ENCODE results near the gene RGR. TPM values are rescaled to one million over a fixed set of nuclear protein-coding genes. Genes with fewer than 3 reads are reported as not detected.

RGR gene
- total RNA-seq, 1 experiment from 2014 or later: not detected

- no peaks in the 10 kb centered on the region for H3K4me1 ChIP-seq (ENCODE audit: control insufficient read depth in 1 of 2, insufficient read depth in 2 of 2, low read length in 2 of 2)
- no peaks in the 10 kb centered on the region for H3K9me3 ChIP-seq (ENCODE audit: control insufficient read depth in 1 of 2, insufficient read depth in 1 of 2, low read depth in 1 of 2, low read length in 2 of 2)
- intact Hi-C loops (cut with micrococcal nuclease): no loop called here
- H3K27ac ChIP-seq (ENCODE audit: low read depth, low read length): no peak overlapping the region
- H3K36me3 ChIP-seq (ENCODE audit: control insufficient read depth in 1 of 2, insufficient read depth in 2 of 2, low read length in 2 of 2): no peaks in the 10 kb centered on the region
- H3K4me3 ChIP-seq (replicated peaks in 1 of 2; ENCODE audit: low read depth in 1 of 2, low read length in 2 of 2): no peak overlapping the region
- H3K9me2 ChIP-seq (ENCODE audit: insufficient read depth): no peaks in the 10 kb centered on the region
- ChIA-PET POLR2A (no interaction called here), CTCF (no interaction called here), RAD21 (ENCODE audit: low non-redundant PET in 1 of 2, low total read pairs in 2 of 2, uncharacterized antibody in 2 of 2, unreplicated experiment in 2 of 2) (no interaction called here)
- H3K27me3 ChIP-seq (ENCODE audit: insufficient read depth, low read length): peaks cover 19% of the 10 kb centered on the region
- H3K4me2 ChIP-seq (ENCODE audit: low read length): no peak overlapping the region
- H4K20me1 ChIP-seq (ENCODE audit: insufficient read depth): no peaks in the 10 kb centered on the region
- H2AFZ ChIP-seq (ENCODE audit: low read depth, low read length, poor library complexity, severe bottlenecking): no peak overlapping the region
- no TSS peak for BruUV-seq (replicated peaks)
- DNase-seq (ENCODE audit: low read depth, low spot score) (no peak), ATAC-seq (no peak)
- TF ChIP-seq ZBTB33 (IDR thresholded peaks at IDR 0.05; ENCODE audit: extremely low read depth, insufficient replicate concordance, low read length): no peak
- TF ChIP-seq ELF1 (IDR thresholded peaks at IDR 0.05; ENCODE audit: borderline replicate concordance, low read depth): no peak
- TF ChIP-seq RAD21 (IDR thresholded peaks at IDR 0.05; ENCODE audit: low read depth): no peak
- no peak for TF ChIP-seq CBX3 (IDR thresholded peaks at IDR 0.05; ENCODE audit: low read depth)
- no peak for TF ChIP-seq SRF (IDR thresholded peaks at IDR 0.05; ENCODE audit: low read depth)
- no peak for TF ChIP-seq SP1 (IDR thresholded peaks at IDR 0.05; ENCODE audit: low read depth)
- no peak for TF ChIP-seq EGR1 (IDR thresholded peaks at IDR 0.05; ENCODE audit: low read depth)
- TF ChIP-seq EZH2phosphoT487 (IDR thresholded peaks at IDR 0.05; ENCODE audit: borderline replicate concordance): no peak
- TF ChIP-seq JUND (IDR thresholded peaks at IDR 0.05): no peak
- TF ChIP-seq EZH2 (IDR thresholded peaks at IDR 0.05): no peak
- TF ChIP-seq FOSL1 (IDR thresholded peaks at IDR 0.05; ENCODE audit: low read depth): no peak
- TF ChIP-seq CEBPB (IDR thresholded peaks at IDR 0.05; ENCODE audit: low read depth): no peak
- no peak for TF ChIP-seq REST (IDR thresholded peaks at IDR 0.05; ENCODE audit: low read depth)
- no peak for TF ChIP-seq POLR2A (IDR thresholded peaks at IDR 0.05; ENCODE audit: borderline replicate concordance, extremely low read depth, insufficient read depth, insufficient read length)
- no peak for TF ChIP-seq MAX (IDR thresholded peaks at IDR 0.05)
- H3K79me2 ChIP-seq (ENCODE audit: insufficient read depth, low read length): no peaks in the 10 kb centered on the region
- no peak overlapping the region for H3K9ac ChIP-seq (ENCODE audit: low read length)
Observed at GRCh38 chr10:84196941-84197340, 47.9 kb upstream of the RGR start.

Data from HCT116 (cell line).